GM12801 (cell line): ENCODE data around the gene LITAF.

ENCODE experiments used
- CTCF ChIP-seq: IDR thresholded peaks from one replicate; pipeline ENCODE4 v1.5.1; 2011; ENCODE audit warnings: control low read depth; ENCODE audit not compliant: insufficient read length; ENCODE audit errors: extremely low read depth

The LITAF gene

GRCh38 chr16:11500700-11501346 is 85.9 kb downstream of the LITAF start:
- no peak for TF ChIP-seq CTCF

GRCh38 chr16:11499295-11500089 is 87.2 kb downstream of the LITAF start:
- no peak for TF ChIP-seq CTCF

GRCh38 chr16:11498683-11499082 is 88.0 kb downstream of the LITAF start:
- no peak for TF ChIP-seq CTCF

GRCh38 chr16:11497851-11498289 is 88.8 kb downstream of the LITAF start:
- no peak for TF ChIP-seq CTCF
